HCT116 (cell line): ENCODE measurements around the gene ST3GAL3. TPM values are rescaled to one million over a fixed set of nuclear protein-coding genes. Genes with fewer than 3 reads are reported as not detected.

Source experiments
- ATAC-seq: fragments of 200-7000 bp; cut with Tn5 transposase; 2 replicates; pipeline ENCODE4 v1.9.1; 2020; ENCODE audit warnings: mild to moderate bottlenecking, moderate library complexity
- BruUV-seq: library from RNA; stranded (reverse); fragments of 400-500 nt; replicated peaks from 2 replicates; lab custom pipeline; 2021; lab: Mats Ljungman, UMichigan
- CTCF ChIA-PET: fragments of 300-600 bp; sonication (Branson Sonifier 250); formaldehyde crosslinking; loops from one replicate; lab custom pipeline; 2021; ENCODE audit warnings: antibody characterized with exemption; lab: Charles Lee
- POLR2A ChIA-PET: fragments of 300-600, 350-600 bp; sonication (Branson Sonifier 250); formaldehyde crosslinking; loops from one replicate; lab custom pipeline; 2021; ENCODE audit warnings: antibody characterized with exemption; lab: Charles Lee
- RAD21 ChIA-PET, 2 experiments: fragments of 300-600 bp; sonication (Branson Sonifier 250); formaldehyde crosslinking; loops; one replicate each; lab custom pipeline; 2023; ENCODE audit warnings: low total read pairs in 2 of 2; ENCODE audit not compliant: uncharacterized antibody in 2 of 2, unreplicated experiment in 2 of 2, low non-redundant PET in 1 of 2; lab: Charles Lee
- DNase-seq: peaks from one replicate; pipeline ENCODE4 v3.0.0-alpha.2; 2010; ENCODE audit warnings: low read depth, low spot score
- H2AFZ ChIP-seq: fragments of 200-600 bp; shearing (Covaris generic), sonication (generic); 2 replicates; pipeline ENCODE4 v1.6.1; 2017; ENCODE audit warnings: low read depth, mixed run types, mixed read lengths, antibody characterized with exemption, low read length; ENCODE audit not compliant: poor library complexity, severe bottlenecking
- H3K27ac ChIP-seq: 2 replicates; pipeline ENCODE4 v1.5.1; 2012; ENCODE audit warnings: low read depth, low read length
- H3K27me3 ChIP-seq: fragments of 200-600 bp; sonication (generic); 2 replicates; pipeline ENCODE4 v1.6.1; 2016; ENCODE audit warnings: mixed run types, low read length, mixed read lengths; ENCODE audit not compliant: insufficient read depth
- H3K36me3 ChIP-seq, 2 experiments: fragments of 200-500 bp in 1 of 2; fragments of 200-600 bp in 1 of 2; sonication (Bioruptor generic) in 1 of 2; sonication (generic) in 1 of 2; 2 replicates each; pipeline versions ENCODE4 v1.5.1 to v1.6.1; 2014 to 2016; ENCODE audit warnings: low read length in 2 of 2, inconsistent platforms in 1 of 2, mixed read lengths in 1 of 2, mixed run types in 1 of 2; ENCODE audit not compliant: insufficient read depth in 2 of 2, control insufficient read depth in 1 of 2
- H3K4me1 ChIP-seq, 2 experiments: fragments of 200-600 bp in 1 of 2; sonication (generic) in 1 of 2; 2 replicates each; pipeline versions ENCODE4 v1.5.1 to v1.6.1; 2012 to 2017; ENCODE audit warnings: low read length in 2 of 2, inconsistent platforms in 1 of 2, mild to moderate bottlenecking in 1 of 2, mixed read lengths in 1 of 2, mixed run types in 1 of 2, moderate library complexity in 1 of 2; ENCODE audit not compliant: insufficient read depth in 2 of 2, control insufficient read depth in 1 of 2
- H3K4me2 ChIP-seq: fragments of 200-600 bp; sonication (generic); 2 replicates; pipeline ENCODE4 v1.6.1; 2017; ENCODE audit warnings: mixed run types, low read length, mixed read lengths
- H3K4me3 ChIP-seq, 2 experiments: fragments of 200-600 bp in 1 of 2; sonication (generic) in 1 of 2; replicated peaks in 1 of 2; 2 replicates each; pipeline ENCODE4 v1.5.1; 2011 to 2016; ENCODE audit warnings: low read length in 2 of 2, control low read depth in 1 of 2, low read depth in 1 of 2, mild to moderate bottlenecking in 1 of 2, mixed read lengths in 1 of 2, mixed run types in 1 of 2
- H3K79me2 ChIP-seq: fragments of 200-600 bp; sonication (generic); 2 replicates; pipeline ENCODE4 v1.6.1; 2017; ENCODE audit warnings: mild to moderate bottlenecking, mixed run types, low read length, moderate library complexity, mixed read lengths; ENCODE audit not compliant: insufficient read depth
- H3K9ac ChIP-seq: fragments of 200-600 bp; sonication (generic); 2 replicates; pipeline ENCODE4 v1.6.1; 2016; ENCODE audit warnings: low read length, mixed read lengths
- H3K9me2 ChIP-seq: fragments of 200-600 bp; sonication (generic), shearing (Covaris generic); 2 replicates; pipeline ENCODE4 v1.6.1; 2017; ENCODE audit warnings: mixed run types, mild to moderate bottlenecking, moderate library complexity; ENCODE audit not compliant: insufficient read depth
- H3K9me3 ChIP-seq, 2 experiments: fragments of 200-500 bp in 1 of 2; fragments of 200-600 bp in 1 of 2; sonication (Bioruptor generic) in 1 of 2; sonication (generic) in 1 of 2; 2 replicates each; pipeline ENCODE4 v1.6.1; 2014 to 2017; ENCODE audit warnings: low read length in 2 of 2, mixed read lengths in 2 of 2, inconsistent platforms in 1 of 2, low read depth in 1 of 2, mild to moderate bottlenecking in 1 of 2, mixed run types in 1 of 2, moderate library complexity in 1 of 2; ENCODE audit not compliant: control insufficient read depth in 1 of 2, insufficient read depth in 1 of 2
- H4K20me1 ChIP-seq: fragments of 200-600 bp; sonication (generic), shearing (Covaris generic); 2 replicates; pipeline ENCODE4 v1.6.1; 2017; ENCODE audit warnings: mixed run types, mild to moderate bottlenecking, moderate library complexity; ENCODE audit not compliant: insufficient read depth
- ATF3 ChIP-seq: IDR thresholded peaks from 2 replicates; pipeline ENCODE4 v1.6.1; 2012
- EGR1 ChIP-seq: IDR thresholded peaks from 2 replicates; pipeline ENCODE4 v1.6.1; 2012; ENCODE audit warnings: low read depth
- ELF1 ChIP-seq: IDR thresholded peaks from 2 replicates; pipeline ENCODE4 v1.6.1; 2012; ENCODE audit warnings: low read depth, borderline replicate concordance
- EZH2 ChIP-seq: fragments of 200-600 bp; sonication (generic); IDR thresholded peaks from 2 replicates; pipeline ENCODE4 v1.6.1; 2017; ENCODE audit warnings: antibody characterized with exemption, mixed run types
- EZH2phosphoT487 ChIP-seq: fragments of 200-600 bp; IDR thresholded peaks from 2 replicates; pipeline ENCODE4 v1.6.1; 2018; ENCODE audit warnings: antibody characterized with exemption, borderline replicate concordance
- FOSL1 ChIP-seq: IDR thresholded peaks from 2 replicates; pipeline ENCODE4 v1.6.1; 2012; ENCODE audit warnings: low read depth
- POLR2A ChIP-seq: IDR thresholded peaks from 2 replicates; pipeline ENCODE4 v1.7.0; 2011; ENCODE audit warnings: borderline replicate concordance; ENCODE audit not compliant: insufficient read depth, insufficient read length; ENCODE audit errors: extremely low read depth
- POLR2AphosphoS5 ChIP-seq: IDR thresholded peaks from 2 replicates; pipeline ENCODE4 v1.6.1; 2011; ENCODE audit warnings: mild to moderate bottlenecking, low read depth, low read length, moderate library complexity
- SP1 ChIP-seq: IDR thresholded peaks from 2 replicates; pipeline ENCODE4 v1.6.1; 2012; ENCODE audit warnings: low read depth
- TCF7L2 ChIP-seq: IDR thresholded peaks from 2 replicates; pipeline ENCODE4 v1.7.0; 2011; ENCODE audit warnings: borderline replicate concordance, inconsistent platforms; ENCODE audit not compliant: insufficient read depth, insufficient read length; ENCODE audit errors: extremely low read depth
- ZBTB33 ChIP-seq: IDR thresholded peaks from 2 replicates; pipeline ENCODE4 v1.6.1; 2011; ENCODE audit warnings: mild to moderate bottlenecking, low read length, moderate library complexity; ENCODE audit not compliant: insufficient replicate concordance; ENCODE audit errors: extremely low read depth
- ZFX ChIP-seq: fragments of 450-650 bp; IDR thresholded peaks from 2 replicates; pipeline ENCODE4 v1.6.1; 2017
- intact Hi-C: fragments of 100-400 bp; cut with micrococcal nuclease; formaldehyde crosslinking; loops from 2 replicates; pipeline ENCODE4 v1.10.0; 2022
- total RNA-seq: library from RNA; stranded (reverse); gene quantifications from one replicate; pipeline ENCODE4 v1.2.1, GENCODE V29; 2021; ENCODE audit not compliant: unreplicated experiment

The ST3GAL3 gene
- total RNA-seq, 1 experiment from 2014 or later = 7.2 TPM

- H3K9me2 ChIP-seq = no peaks in the 10 kb centered on the region
- no TSS peak for BruUV-seq
- H4K20me1 ChIP-seq = no peaks in the 10 kb centered on the region
- POLR2A ChIA-PET = interaction anchor here (2.1 kb wide), 1 partner anchor 160 kb away, joined by 5 read pairs; no protein-coding TSS in a partner anchor
- intact Hi-C loops = no loop called here
- DNase-seq = no peak
- RAD21 ChIA-PET = interaction anchor here (0.7 to 1.1 kb wide), 2 partner anchors 165 kb away, joined by 3 to 6 read pairs; no protein-coding TSS in a partner anchor
- TF ChIP-seq ATF3 (no peak), ELF1 (no peak), EZH2 (no peak), EZH2phosphoT487 (no peak), SP1 (no peak)
- peaks cover 6 to 28% of the 10 kb centered on the region in 2 experiments; a peak in 3 of 4 replicates for H3K4me1 ChIP-seq
- no peak overlapping the region for H3K4me2 ChIP-seq
- no peaks in the 10 kb centered on the region for H3K9me3 ChIP-seq
- no peaks in the 10 kb centered on the region for H3K79me2 ChIP-seq
- no peak overlapping the region for H3K27ac ChIP-seq
- H3K27me3 ChIP-seq = no peaks in the 10 kb centered on the region
- no peak overlapping the region for H2AFZ ChIP-seq
- H3K9ac ChIP-seq = no peak overlapping the region
- no peaks in the 10 kb centered on the region for H3K36me3 ChIP-seq
- no peak overlapping the region for H3K4me3 ChIP-seq
- no peak for ATAC-seq
- CTCF ChIA-PET = interaction anchor here (9.2 kb wide), 1 partner anchor 164 kb away, joined by 479 read pairs; the partner anchor contains the start of gene ARTN
Measured at GRCh38 chr1:43770111-43770510, 62.8 kb downstream of the ST3GAL3 start.

GRCh38 chr1:43772978-43773377 lies 65.6 kb downstream of the ST3GAL3 start:
- H3K27ac ChIP-seq = no peak overlapping the region
- H3K27me3 ChIP-seq = no peaks in the 10 kb centered on the region
- intact Hi-C loops = no loop called here
- DNase-seq (no peak), ATAC-seq (no peak)
- no peaks in the 10 kb centered on the region for H3K36me3 ChIP-seq
- H2AFZ ChIP-seq = no peak overlapping the region
- H3K9me3 ChIP-seq = no peaks in the 10 kb centered on the region
- no peaks in the 10 kb centered on the region for H3K9me2 ChIP-seq
- H3K9ac ChIP-seq = no peak overlapping the region
- no peak overlapping the region for H3K4me2 ChIP-seq
- no peak overlapping the region for H3K4me3 ChIP-seq
- TF ChIP-seq TCF7L2 (no peak), FOSL1 (no peak), ZBTB33 (no peak), EZH2phosphoT487 (no peak), ATF3 (no peak), EGR1 (no peak), ZFX (no peak), POLR2AphosphoS5 (no peak), POLR2A (no peak)
- ChIA-PET RAD21 (interaction anchor here in 1 of 2 experiments (1.6 kb wide), 1 partner anchor 10 kb away, joined by 3 read pairs; no protein-coding TSS in a partner anchor), POLR2A (no interaction called here), CTCF (interaction anchor here (1.5 to 3.1 kb wide), 3 partner anchors 8 to 161 kb away, joined by 3 to 13 read pairs (median 8); partner anchors contain the start of gene ARTN)
- peaks cover 11 to 26% of the 10 kb centered on the region in 2 experiments; a peak in 3 of 4 replicates for H3K4me1 ChIP-seq
- H3K79me2 ChIP-seq = no peaks in the 10 kb centered on the region
- no TSS peak for BruUV-seq
- H4K20me1 ChIP-seq = no peaks in the 10 kb centered on the region
